Activated CD8-positive, alpha-beta memory T cell treated with anti-CD3 and anti-CD28 coated beads for 36 hours (primary cell): Measurements from ENCODE around the gene TBPL2. TPM values are rescaled to one million over a fixed set of nuclear protein-coding genes. Genes with fewer than 3 reads are reported as not detected.
"Not testable (repeated sequence)": the region's sequence is repeated elsewhere in the genome, so short reads cannot be mapped to it uniquely, and the experiment has no call there.

Experiments
- CTCF ChIA-PET: fragments of 350-600 bp; sonication (Branson Sonifier 250); formaldehyde crosslinking; loops from one replicate; lab custom pipeline; 2021; ENCODE audit warnings: antibody characterized with exemption; lab: Charles Lee
- POLR2A ChIA-PET: fragments of 350-600 bp; sonication (Branson Sonifier 250); formaldehyde crosslinking; loops from one replicate; lab custom pipeline; 2021; ENCODE audit warnings: antibody characterized with exemption; lab: Charles Lee
- total RNA-seq, 2 experiments: library from RNA; stranded (reverse); gene quantifications; one replicate each; pipeline ENCODE4 v1.2.3, GENCODE V29; 2021

TBPL2 gene
- not detected for total RNA-seq

GRCh38 chr14:55440385-55440784, at the start of gene TBPL2:
Gene TBPL2 (minus strand): TSS chr14:55440616. CDS start chr14:55440449, 167 bp downstream.
- ChIA-PET POLR2A (interaction anchor here (0.6 kb wide), 1 partner anchor 146 kb away, joined by 4 read pairs; no protein-coding TSS in a partner anchor), CTCF (interaction anchor here (0.6 to 0.7 kb wide), 3 partner anchors 28 to 124 kb away, joined by 3 read pairs; no protein-coding TSS in a partner anchor)

DNA sequence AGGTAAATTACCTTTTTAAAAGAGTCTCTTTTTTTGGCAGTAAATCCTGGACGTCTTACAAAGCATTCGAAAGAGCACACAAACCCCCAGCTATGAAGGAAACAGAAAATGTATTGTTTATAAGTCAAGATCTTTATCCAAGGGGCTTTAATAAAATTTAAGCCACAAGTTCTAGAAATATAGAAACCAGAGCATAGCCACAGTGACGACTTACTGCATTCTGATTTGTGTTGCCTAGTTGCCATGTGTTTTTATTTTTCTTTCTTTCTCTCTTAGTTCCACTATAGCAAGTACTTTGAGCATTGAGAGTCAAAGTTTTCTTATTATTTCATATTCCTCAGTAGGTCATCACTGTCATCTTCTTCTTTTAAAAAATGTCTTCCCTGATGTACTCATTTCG, 47.8 kb upstream of the TBPL2 start:
- ChIA-PET POLR2A (no interaction called here), CTCF (no interaction called here)

- ChIA-PET CTCF (no interaction called here), POLR2A (no interaction called here)
These were observed 42.7 kb upstream of the TBPL2 start for GRCh38 chr14:55482936-55483605.

- ChIA-PET CTCF (no interaction called here), POLR2A (no interaction called here)
These were observed 41.4 kb upstream of the TBPL2 start for GRCh38 chr14:55481769-55482168.

GRCh38 chr14:55477680-55478079, 37.3 kb upstream of the TBPL2 start:
- ChIA-PET POLR2A (no interaction called here), CTCF (no interaction called here)

DNA sequence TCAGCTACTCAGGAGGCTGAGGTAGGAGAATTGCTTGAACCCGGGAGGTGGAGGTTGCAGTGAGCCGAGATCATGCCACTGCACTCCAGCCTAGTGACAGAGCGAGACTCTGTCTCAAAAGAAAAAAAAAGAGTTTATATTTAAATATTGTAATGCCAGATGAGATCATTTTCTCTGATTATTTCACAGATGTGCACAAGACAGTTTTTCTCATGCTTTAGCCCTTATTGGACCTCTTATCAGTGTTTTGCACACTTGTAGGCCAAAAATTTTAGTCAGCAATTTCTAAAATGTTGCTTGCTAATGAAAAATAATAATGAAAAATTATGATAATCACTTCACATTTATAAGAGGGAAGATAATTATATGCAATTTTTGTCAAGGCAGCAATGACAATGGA, 36.0 kb upstream of the TBPL2 start:
- CTCF ChIA-PET, POLR2A ChIA-PET: not testable (repeated sequence)

GRCh38 chr14:55473786-55474185, 33.4 kb upstream of the TBPL2 start:
- ChIA-PET POLR2A (no interaction called here), CTCF (no interaction called here)

DNA sequence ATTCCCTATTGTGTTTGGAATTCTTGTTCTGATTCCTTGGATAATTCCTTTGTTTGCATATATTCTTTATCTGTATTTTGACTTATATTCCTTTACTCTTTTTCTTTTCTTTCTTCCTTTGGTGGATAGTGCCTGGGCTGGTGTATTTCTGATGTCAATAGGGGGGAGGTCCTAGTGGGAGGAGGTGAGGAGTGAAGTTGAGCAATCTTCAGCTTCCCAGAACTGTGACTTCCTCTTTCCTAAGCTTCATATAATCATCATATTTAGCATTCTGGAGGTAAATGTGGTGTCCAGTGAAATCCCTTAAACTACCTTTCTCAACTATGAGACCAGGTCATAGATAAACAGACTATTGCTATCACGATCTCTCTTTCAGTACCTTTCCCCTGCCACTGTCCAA, 29.6 kb upstream of the TBPL2 start:
- ChIA-PET POLR2A (no interaction called here), CTCF (no interaction called here)

- POLR2A ChIA-PET = no interaction called here
- CTCF ChIA-PET = no interaction called here
These were observed 26.9 kb upstream of the TBPL2 start for GRCh38 chr14:55467307-55467706.

DNA sequence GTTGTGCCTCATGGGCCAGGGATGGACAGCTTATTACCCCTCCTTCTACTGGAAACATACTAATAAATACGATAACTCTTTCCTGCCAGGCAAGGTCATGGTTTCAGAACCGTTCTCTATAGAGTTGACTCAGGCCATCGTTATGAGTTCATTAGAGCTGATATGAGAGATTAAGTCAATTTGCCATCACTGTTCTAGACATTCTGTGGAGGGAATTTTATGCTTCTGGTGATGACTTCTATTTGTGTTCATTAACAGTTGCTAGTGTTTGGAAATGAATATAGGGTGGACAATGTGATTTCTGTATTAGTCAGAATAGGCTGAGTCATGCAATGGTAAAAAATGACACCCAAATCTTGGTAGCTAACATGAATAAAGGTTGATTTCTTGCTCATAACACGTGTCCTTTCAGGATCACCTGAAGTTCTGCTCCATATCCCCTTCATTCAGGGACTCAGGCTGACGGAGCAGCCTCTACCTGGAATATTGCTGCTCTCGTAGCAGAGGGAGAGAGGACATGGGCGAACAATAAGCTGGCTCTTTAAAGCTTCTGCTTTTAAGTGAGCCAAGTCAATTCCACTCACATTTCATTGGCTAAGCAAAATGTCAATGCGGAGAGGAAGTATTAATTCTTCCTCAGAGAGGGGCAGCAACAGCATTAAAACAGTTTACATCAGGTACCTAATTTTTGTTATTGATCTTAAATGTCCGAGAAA, 18.5 kb upstream of the TBPL2 start:
- POLR2A ChIA-PET = no interaction called here

DNA sequence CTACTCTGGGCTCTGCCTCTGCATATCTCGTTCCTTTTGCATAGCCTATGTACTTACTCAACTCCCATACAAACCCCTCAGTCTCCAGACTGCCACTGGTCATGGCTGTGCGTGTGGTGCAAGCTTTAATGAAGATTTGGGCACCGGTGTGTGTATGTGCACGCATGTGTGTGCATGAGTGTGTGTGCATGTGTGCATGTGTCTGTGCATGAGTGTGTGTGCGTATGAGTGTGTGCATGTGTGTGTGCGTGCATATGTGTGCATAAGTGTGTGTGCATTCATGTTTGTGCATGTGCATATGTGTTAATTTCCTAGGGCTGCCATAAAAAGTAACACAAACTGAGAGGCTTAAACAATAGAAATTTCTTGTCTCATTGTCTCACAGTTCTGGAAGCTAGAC, 17.1 kb upstream of the TBPL2 start:
- CTCF ChIA-PET = interaction anchor here (1.0 kb wide), 1 partner anchor 11 kb away, joined by 3 read pairs; no protein-coding TSS in a partner anchor
- POLR2A ChIA-PET = no interaction called here

More for the DNA sequence above, 18.5 kb upstream of the TBPL2 start:
- CTCF ChIA-PET = interaction anchor here (0.6 to 0.9 kb wide), 2 partner anchors 13 to 245 kb away, joined by 3 read pairs; no protein-coding TSS in a partner anchor

- CTCF ChIA-PET, POLR2A ChIA-PET: not testable (repeated sequence)
These were observed 16.0 kb upstream of the TBPL2 start for GRCh38 chr14:55456411-55456810.

DNA sequence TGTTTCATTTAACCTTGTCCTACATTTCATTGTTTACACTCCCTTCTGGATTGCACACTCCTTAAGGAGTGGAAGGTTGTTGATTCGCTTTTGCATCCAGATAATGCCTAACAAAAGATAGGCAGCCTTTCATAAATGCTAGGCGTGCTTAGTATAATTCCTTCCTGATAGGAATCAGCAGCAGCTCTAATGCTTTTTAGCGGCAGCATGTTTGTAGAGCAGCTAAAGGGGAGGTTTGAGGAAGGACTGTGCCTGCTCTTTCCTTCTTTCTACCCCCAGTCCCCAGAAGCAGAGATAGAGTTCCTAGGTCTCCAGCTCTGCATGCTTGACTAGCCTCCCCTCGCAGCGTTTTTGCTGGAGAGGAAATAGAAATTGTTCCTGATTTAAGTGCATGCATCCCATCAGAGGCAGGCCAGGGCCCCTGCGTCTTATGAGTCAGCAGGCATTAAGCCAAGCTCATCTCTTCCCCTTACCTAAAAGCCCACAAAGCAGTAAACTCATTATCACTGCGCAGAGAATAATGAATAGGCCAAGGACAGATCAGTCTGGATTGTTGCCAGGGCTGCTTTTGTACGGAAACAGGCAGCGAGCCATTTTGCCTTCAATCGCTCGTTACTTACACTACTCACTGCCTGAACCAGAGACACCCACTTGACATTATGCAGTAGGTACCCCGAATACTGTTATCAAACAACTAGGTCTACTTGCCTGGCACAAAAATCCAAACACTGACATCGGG, 14.0 kb upstream of the TBPL2 start:
- CTCF ChIA-PET = interaction anchor here (0.9 to 1.1 kb wide), 2 partner anchors 8 to 12 kb away, joined by 3 read pairs; no protein-coding TSS in a partner anchor

DNA sequence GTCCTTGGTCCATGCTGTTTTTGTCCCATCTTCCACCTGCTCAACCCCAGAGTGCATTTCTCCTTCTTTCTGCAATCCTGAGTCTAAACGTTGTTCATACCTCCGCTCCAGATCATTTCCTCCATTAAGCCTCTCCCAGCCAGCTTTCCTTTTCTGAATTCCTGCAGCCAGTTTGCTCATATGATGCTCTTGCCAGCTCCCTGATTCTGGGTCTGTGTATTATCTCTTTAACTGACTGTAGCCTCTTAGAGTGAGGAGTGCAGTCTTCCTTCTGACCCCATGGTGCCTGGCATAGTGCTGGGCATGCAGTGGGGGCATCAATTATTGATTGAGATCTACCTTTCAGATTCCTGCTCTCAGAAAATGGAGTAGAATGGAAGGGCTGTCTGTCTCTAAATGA, 11.5 kb upstream of the TBPL2 start:
- CTCF ChIA-PET = no interaction called here
- POLR2A ChIA-PET = no interaction called here

More for the DNA sequence above, 14.0 kb upstream of the TBPL2 start:
- POLR2A ChIA-PET = interaction anchor here (0.6 kb wide), 1 partner anchor 193 kb away, joined by 3 read pairs; no protein-coding TSS in a partner anchor

- ChIA-PET CTCF (no interaction called here), POLR2A (no interaction called here)
These were observed 11.0 kb upstream of the TBPL2 start for GRCh38 chr14:55451398-55451797.

DNA sequence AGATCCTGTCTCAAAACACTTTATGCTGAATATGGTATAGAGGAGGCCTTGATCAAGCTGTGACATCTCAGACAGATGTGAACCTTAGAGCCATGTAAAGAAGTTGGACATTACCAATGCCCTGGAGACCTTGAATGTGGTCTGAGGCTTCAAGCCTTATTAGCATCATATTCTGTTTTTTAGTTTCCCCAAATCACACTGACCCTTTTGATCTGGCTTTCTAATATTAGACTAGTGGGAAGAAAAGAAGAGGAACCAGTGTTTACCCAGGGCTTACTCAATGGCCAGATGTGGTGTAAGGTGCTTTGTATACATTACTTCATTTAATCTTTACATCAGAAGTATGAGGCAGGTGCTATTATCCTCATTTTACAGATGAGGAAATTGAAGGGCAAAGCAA, 10.6 kb upstream of the TBPL2 start:
- POLR2A ChIA-PET = no interaction called here
- CTCF ChIA-PET = no interaction called here

DNA sequence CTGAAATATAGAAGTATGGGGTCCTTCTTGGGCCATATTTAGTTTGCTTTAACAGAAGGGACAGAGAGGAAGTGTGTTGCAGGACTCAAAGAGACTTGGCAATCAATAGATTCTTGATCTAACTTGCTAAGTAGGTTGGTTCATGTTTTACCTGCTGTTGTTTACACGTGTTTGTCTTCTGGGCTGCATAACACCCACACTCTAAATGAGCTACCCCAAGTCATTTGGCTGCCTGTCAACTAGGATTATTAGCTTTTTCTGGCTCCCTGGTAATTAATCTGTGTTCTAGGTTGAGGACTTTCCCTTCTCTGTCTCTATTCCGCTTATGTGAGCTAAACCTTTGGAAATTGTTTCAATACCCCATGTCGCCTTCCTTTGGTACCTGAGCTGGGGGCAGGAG, 10.1 kb upstream of the TBPL2 start:
- ChIA-PET CTCF (no interaction called here), POLR2A (no interaction called here)

DNA sequence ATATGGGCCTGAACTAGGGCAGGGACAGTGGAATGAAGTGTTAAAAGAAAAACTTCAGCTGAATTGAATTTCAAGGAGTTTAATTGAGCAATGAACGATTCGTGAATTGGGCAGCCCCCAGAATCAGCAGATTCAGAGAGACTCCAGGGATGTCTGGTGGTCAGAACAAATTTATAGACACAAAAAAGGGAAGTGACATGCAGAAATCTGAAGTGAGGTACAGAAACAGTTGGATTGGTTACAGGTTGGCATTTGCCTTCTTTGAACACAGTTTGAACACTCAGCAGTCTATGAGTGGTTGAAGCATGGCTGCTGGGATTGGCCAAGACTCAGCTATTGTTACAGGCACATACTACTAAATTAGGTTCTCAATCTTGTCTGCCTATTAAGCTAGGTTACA, 9.7 kb upstream of the TBPL2 start:
- ChIA-PET CTCF (no interaction called here), POLR2A (no interaction called here)

DNA sequence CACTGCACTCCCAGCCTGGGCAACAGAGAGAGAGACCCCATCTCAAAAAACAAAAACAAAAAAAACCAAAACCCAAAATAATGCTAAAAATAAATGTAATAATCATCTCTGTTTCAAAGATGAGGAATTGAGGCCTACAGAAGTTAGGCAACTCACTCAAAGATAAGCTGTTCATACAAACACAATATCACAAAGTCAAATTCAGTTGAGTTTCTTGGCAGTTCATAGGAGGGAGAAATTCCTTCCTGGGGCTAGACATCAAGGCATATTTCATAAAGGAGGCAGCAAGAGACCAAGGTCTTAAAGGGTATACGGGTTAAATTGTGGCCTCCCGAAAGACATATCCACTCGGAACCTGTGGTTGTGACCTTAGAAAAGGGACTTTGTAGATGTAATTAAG, 8.7 kb upstream of the TBPL2 start:
- CTCF ChIA-PET = no interaction called here
- POLR2A ChIA-PET = no interaction called here

GRCh38 chr14:55448141-55448614, 7.8 kb upstream of the TBPL2 start:
- POLR2A ChIA-PET = no interaction called here
- CTCF ChIA-PET = interaction anchor here (0.7 kb wide), 1 partner anchor 771 kb away, joined by 4 read pairs; no protein-coding TSS in a partner anchor
